ENCODE results near the gene MIPEP. TPM values are rescaled to one million over a fixed set of nuclear protein-coding genes. Genes with fewer than 3 reads are reported as not detected.
"Not testable (repeated sequence)": the region's sequence is repeated elsewhere in the genome, so short reads cannot be mapped to it uniquely, and the experiment has no call there.

Gene MIPEP
- total RNA-seq, 2 donors from 2014 or later, result 12.1 to 15.2 TPM

- Mint-ChIP-seq H3K9me3 (no peaks in the 10 kb centered on the region), H3K36me3 (ENCODE audit: insufficient read depth in 2 of 2) (no peaks in the 10 kb centered on the region), H3K4me3 (no peak overlapping the region), H3K27me3 (ENCODE audit: low read depth) (no peaks in the 10 kb centered on the region), H3K4me1 (ENCODE audit: low read depth) (peaks cover 16% of the 10 kb centered on the region), H3K27ac (no peak overlapping the region)
- ATAC-seq (replicated peaks in 1 of 2) (no peak), DNase-seq (no peak)
Observed at GRCh38 chr13:23769401-23769800, 119.8 kb downstream of the MIPEP start.

- Mint-ChIP-seq H3K27ac (no peak overlapping the region), H3K4me3 (no peak overlapping the region), H3K27me3 (ENCODE audit: low read depth) (no peaks in the 10 kb centered on the region), H3K36me3 (ENCODE audit: insufficient read depth in 2 of 2) (no peaks in the 10 kb centered on the region), H3K9me3 (no peaks in the 10 kb centered on the region), H3K4me1 (ENCODE audit: low read depth) (peaks cover 16% of the 10 kb centered on the region)
- ATAC-seq (replicated peaks in 1 of 2) (no peak), DNase-seq (no peak)
Observed at GRCh38 chr13:23767838-23768237, 121.4 kb downstream of the MIPEP start.

- Mint-ChIP-seq H3K4me3 (no peak overlapping the region), H3K27me3 (ENCODE audit: low read depth) (no peaks in the 10 kb centered on the region), H3K27ac (no peak overlapping the region), H3K36me3 (ENCODE audit: insufficient read depth in 2 of 2) (no peaks in the 10 kb centered on the region), H3K4me1 (ENCODE audit: low read depth) (peaks cover 16% of the 10 kb centered on the region), H3K9me3 (no peaks in the 10 kb centered on the region)
- no peak for DNase-seq
- ATAC-seq (replicated peaks in 1 of 2), result no peak
Observed at GRCh38 chr13:23766939-23767338, 122.3 kb downstream of the MIPEP start.

GRCh38 chr13:23766283-23766682, 122.9 kb downstream of the MIPEP start:
- H3K4me1 Mint-ChIP-seq (ENCODE audit: low read depth), result peaks cover 11% of the 10 kb centered on the region
- no peak for DNase-seq
- no peaks in the 10 kb centered on the region for H3K27me3 Mint-ChIP-seq (ENCODE audit: low read depth)
- no peaks in the 10 kb centered on the region for H3K9me3 Mint-ChIP-seq
- H3K36me3 Mint-ChIP-seq (ENCODE audit: insufficient read depth in 2 of 2), result no peaks in the 10 kb centered on the region
- ATAC-seq (replicated peaks in 1 of 2), result no peak
- no peak overlapping the region for H3K27ac Mint-ChIP-seq
- H3K4me3 Mint-ChIP-seq, result no peak overlapping the region

GRCh38 chr13:23765531-23765930, 123.7 kb downstream of the MIPEP start:
- Mint-ChIP-seq H3K36me3 (ENCODE audit: insufficient read depth in 2 of 2) (no peaks in the 10 kb centered on the region), H3K4me1 (ENCODE audit: low read depth) (peaks cover 5% of the 10 kb centered on the region), H3K27ac (no peak overlapping the region), H3K9me3 (no peaks in the 10 kb centered on the region), H3K4me3 (no peak overlapping the region), H3K27me3 (ENCODE audit: low read depth) (no peaks in the 10 kb centered on the region)
- DNase-seq (no peak), ATAC-seq (replicated peaks in 1 of 2) (no peak)

- Mint-ChIP-seq H3K4me3 (no peak overlapping the region), H3K27me3 (ENCODE audit: low read depth) (no peaks in the 10 kb centered on the region), H3K4me1 (ENCODE audit: low read depth) (peaks cover 5% of the 10 kb centered on the region), H3K36me3 (ENCODE audit: insufficient read depth in 2 of 2) (no peaks in the 10 kb centered on the region), H3K9me3 (no peaks in the 10 kb centered on the region), H3K27ac (no peak overlapping the region)
- ATAC-seq (replicated peaks in 1 of 2) (no peak), DNase-seq (no peak)
Observed at GRCh38 chr13:23763318-23763717, 125.9 kb downstream of the MIPEP start.

GRCh38 chr13:23761760-23762159, 127.4 kb downstream of the MIPEP start:
- not testable (repeated sequence) for H3K27me3 Mint-ChIP-seq (ENCODE audit: low read depth); H3K27ac Mint-ChIP-seq; ATAC-seq (replicated peaks in 1 of 2); H3K9me3 Mint-ChIP-seq; H3K4me1 Mint-ChIP-seq (ENCODE audit: low read depth); H3K4me3 Mint-ChIP-seq; DNase-seq; H3K36me3 Mint-ChIP-seq (ENCODE audit: insufficient read depth in 2 of 2)

GRCh38 chr13:23760000-23760399, 129.2 kb downstream of the MIPEP start:
- no peak for DNase-seq
- no peak overlapping the region for H3K27ac Mint-ChIP-seq
- no peaks in the 10 kb centered on the region for H3K27me3 Mint-ChIP-seq (ENCODE audit: low read depth)
- no peak for ATAC-seq (replicated peaks in 1 of 2)
- H3K36me3 Mint-ChIP-seq (ENCODE audit: insufficient read depth in 2 of 2), result peaks cover 0 to 2% of the 10 kb centered on the region in 2 donors
- no peaks in the 10 kb centered on the region for H3K9me3 Mint-ChIP-seq
- H3K4me3 Mint-ChIP-seq, result no peak overlapping the region
- peaks cover 3% of the 10 kb centered on the region for H3K4me1 Mint-ChIP-seq (ENCODE audit: low read depth)

- Mint-ChIP-seq H3K27ac (no peak overlapping the region), H3K36me3 (ENCODE audit: insufficient read depth in 2 of 2) (peaks cover 0 to 4% of the 10 kb centered on the region in 2 donors), H3K4me3 (no peak overlapping the region), H3K4me1 (ENCODE audit: low read depth) (peaks cover 13% of the 10 kb centered on the region), H3K9me3 (no peaks in the 10 kb centered on the region), H3K27me3 (ENCODE audit: low read depth) (no peaks in the 10 kb centered on the region)
- ATAC-seq (replicated peaks in 1 of 2) (no peak), DNase-seq (no peak)
Observed at GRCh38 chr13:23758798-23759527, 130.2 kb downstream of the MIPEP start.

- Mint-ChIP-seq H3K4me1 (ENCODE audit: low read depth) (peaks cover 47% of the 10 kb centered on the region), H3K27ac (no peak overlapping the region), H3K9me3 (no peaks in the 10 kb centered on the region), H3K36me3 (ENCODE audit: insufficient read depth in 2 of 2) (peaks cover 0 to 7% of the 10 kb centered on the region in 2 donors), H3K4me3 (peak overlapping the region in 1 of 2 donors; percentile 37), H3K27me3 (ENCODE audit: low read depth) (no peaks in the 10 kb centered on the region)
- ATAC-seq (replicated peaks in 1 of 2), result no peak
- no peak for DNase-seq
Observed at GRCh38 chr13:23754997-23755396, 134.2 kb downstream of the MIPEP start.

GRCh38 chr13:23754506-23754905, 134.7 kb downstream of the MIPEP start:
- peak in 1 of 2 donors; percentile 16 for DNase-seq
- H3K27ac Mint-ChIP-seq, result no peak overlapping the region
- peak overlapping the region in 1 of 2 donors; percentile 37 for H3K4me3 Mint-ChIP-seq
- ATAC-seq (replicated peaks in 1 of 2), result peak; percentile 9 to 13
- no peaks in the 10 kb centered on the region for H3K9me3 Mint-ChIP-seq
- peaks cover 0 to 7% of the 10 kb centered on the region in 2 donors for H3K36me3 Mint-ChIP-seq (ENCODE audit: insufficient read depth in 2 of 2)
- no peaks in the 10 kb centered on the region for H3K27me3 Mint-ChIP-seq (ENCODE audit: low read depth)
- peaks cover 47% of the 10 kb centered on the region for H3K4me1 Mint-ChIP-seq (ENCODE audit: low read depth)

GRCh38 chr13:23753458-23753857, 135.7 kb downstream of the MIPEP start:
- Mint-ChIP-seq H3K4me1 (ENCODE audit: low read depth) (peaks cover 47% of the 10 kb centered on the region), H3K4me3 (no peak overlapping the region), H3K27ac (no peak overlapping the region), H3K27me3 (ENCODE audit: low read depth) (no peaks in the 10 kb centered on the region), H3K9me3 (no peaks in the 10 kb centered on the region), H3K36me3 (ENCODE audit: insufficient read depth in 2 of 2) (peaks cover 0 to 7% of the 10 kb centered on the region in 2 donors)
- DNase-seq, result no peak
- ATAC-seq (replicated peaks in 1 of 2), result no peak

GRCh38 chr13:23752111-23753001, 136.8 kb downstream of the MIPEP start:
- DNase-seq (peak in 1 of 2 donors; percentile 11), ATAC-seq (replicated peaks in 1 of 2) (peak; percentile 85 to 87)
- H3K36me3 Mint-ChIP-seq (ENCODE audit: insufficient read depth in 2 of 2), result peaks cover 0 to 7% of the 10 kb centered on the region in 2 donors
- no peaks in the 10 kb centered on the region for H3K9me3 Mint-ChIP-seq
- H3K4me1 Mint-ChIP-seq (ENCODE audit: low read depth), result peaks cover 47% of the 10 kb centered on the region
- H3K27me3 Mint-ChIP-seq (ENCODE audit: low read depth), result no peaks in the 10 kb centered on the region
- peak overlapping the region; percentile 9 to 15 for H3K4me3 Mint-ChIP-seq
- no peak overlapping the region for H3K27ac Mint-ChIP-seq
